Uterus (tissue), 4 donors: ENCODE measurements around the gene MAP4K4. TPM values are rescaled to one million over a fixed set of nuclear protein-coding genes. Genes with fewer than 3 reads are reported as not detected.
A peak's percentile ranks its signal among the peaks of the same experiment; 100 is the strongest.

Experiments used
- DNase-seq, 2 donors: peaks; one replicate each; pipeline ENCODE4 v3.0.0-alpha.2; 2019 to 2020
- H3K27ac ChIP-seq, 2 donors: fragments of 200-600 bp; sonication (generic); 1 replicate in 1 of 2; 2 replicates in 1 of 2; pipeline ENCODE4 v1.5.1; 2016 to 2018
- H3K27me3 ChIP-seq, 2 donors: fragments of 200-600 bp; sonication (generic); one replicate each; pipeline ENCODE4 v1.5.1; 2018 to 2019; ENCODE audit warnings: control low read depth in 1 of 2
- H3K36me3 ChIP-seq, 2 donors: fragments of 200-600 bp; sonication (generic); one replicate each; pipeline ENCODE4 v1.5.1; 2019; ENCODE audit warnings: control low read depth in 1 of 2
- H3K4me1 ChIP-seq, 2 donors: fragments of 200-600 bp; sonication (generic); one replicate each; pipeline ENCODE4 v1.5.1; 2018 to 2019; ENCODE audit warnings: control low read depth in 1 of 2
- H3K4me3 ChIP-seq, 2 donors: fragments of 200-600 bp; sonication (generic); 1 replicate in 1 of 2; 2 replicates in 1 of 2; pipeline ENCODE4 v1.5.1; 2018 to 2019; ENCODE audit warnings: mild to moderate bottlenecking in 1 of 2
- H3K9me3 ChIP-seq, 2 donors: fragments of 200-600 bp; sonication (generic); one replicate each; pipeline ENCODE4 v1.5.1; 2019; ENCODE audit warnings: control low read depth in 1 of 2
- POLR2A ChIP-seq, 2 donors: fragments of 450-650 bp; IDR thresholded peaks; one replicate each; pipeline ENCODE4 v1.6.1; 2016; ENCODE audit warnings: antibody characterized with exemption in 2 of 2, mild to moderate bottlenecking in 1 of 2, moderate library complexity in 1 of 2
- intact Hi-C: fragments of 100-400 bp; cut with DNase I; formaldehyde crosslinking; loops from one replicate; pipeline ENCODE4 v1.15.1; 2023; ENCODE audit warnings: low total_unique reads
- total RNA-seq, 4 donors: library from RNA; depleted of rRNA in 3 of 4; stranded (reverse); fragments of >200 nt in 3 of 4; gene quantifications; one replicate each; pipeline versions ENCODE4 v1.1.0 to v1.2.4, GENCODE V29; 2014 to 2023
- TF ChIP-seq, protein P1 (sequence below), 4 experiments: fragments of 200-600 bp in 2 of 4; fragments of 450-650 bp in 2 of 4; sonication (generic) in 2 of 4; IDR thresholded peaks; one replicate each; pipeline ENCODE4 v1.5.1; 2016 to 2019; ENCODE audit warnings: antibody characterized with exemption in 4 of 4, mild to moderate bottlenecking in 2 of 4, moderate library complexity in 1 of 4
- donor health status: DM: yes; HTN: yes; CAD: no.

The MAP4K4 gene
- total RNA-seq, 4 donors from 2014 or later = 17.9 to 87.2 (median 55.4) TPM

DNA sequence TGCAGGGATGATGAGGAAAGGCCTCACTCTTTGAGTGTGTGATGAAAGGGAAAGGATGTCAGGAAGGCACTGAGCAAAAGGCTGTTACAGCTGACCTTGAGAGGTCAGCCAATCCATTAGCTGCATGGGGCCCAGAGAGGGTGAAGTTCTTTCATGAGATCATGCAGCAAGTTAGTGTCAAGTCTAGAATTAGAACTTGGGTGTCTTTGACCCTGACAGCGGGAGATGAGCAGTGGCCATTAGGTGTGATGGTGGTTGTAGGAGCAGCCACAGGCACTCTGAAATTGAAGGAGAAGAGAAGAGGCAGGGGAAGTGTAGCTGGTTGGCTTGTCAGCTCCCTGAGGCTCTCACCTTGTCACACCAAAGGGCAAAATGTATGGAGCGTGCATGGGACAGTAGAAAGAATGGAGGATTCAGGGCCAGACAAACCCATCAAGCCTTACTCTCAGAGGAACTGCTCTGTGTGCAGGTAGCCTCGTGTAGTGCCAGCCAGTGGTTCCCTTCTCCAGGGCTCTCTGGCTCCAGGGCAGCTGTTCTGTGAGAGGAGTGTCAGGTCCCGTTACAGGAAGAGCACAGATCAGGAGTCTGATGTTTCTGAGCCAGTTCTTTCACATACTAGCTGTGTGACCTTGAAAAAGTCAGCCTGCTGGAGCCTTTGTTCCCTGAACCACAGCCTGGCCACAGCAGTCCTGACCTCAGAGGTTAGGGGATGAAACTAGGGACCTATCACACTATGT, 35.9 kb downstream of the MAP4K4 start:
- Histone ChIP-seq H3K9me3 (no peaks in the 10 kb centered on the region), H3K36me3 (no peaks in the 10 kb centered on the region), H3K4me1 (peaks cover 0 to 3% of the 10 kb centered on the region in 2 donors), H3K27ac (no peak overlapping the region), H3K27me3 (no peaks in the 10 kb centered on the region), H3K4me3 (no peak overlapping the region)
- TF ChIP-seq, protein P1, sequence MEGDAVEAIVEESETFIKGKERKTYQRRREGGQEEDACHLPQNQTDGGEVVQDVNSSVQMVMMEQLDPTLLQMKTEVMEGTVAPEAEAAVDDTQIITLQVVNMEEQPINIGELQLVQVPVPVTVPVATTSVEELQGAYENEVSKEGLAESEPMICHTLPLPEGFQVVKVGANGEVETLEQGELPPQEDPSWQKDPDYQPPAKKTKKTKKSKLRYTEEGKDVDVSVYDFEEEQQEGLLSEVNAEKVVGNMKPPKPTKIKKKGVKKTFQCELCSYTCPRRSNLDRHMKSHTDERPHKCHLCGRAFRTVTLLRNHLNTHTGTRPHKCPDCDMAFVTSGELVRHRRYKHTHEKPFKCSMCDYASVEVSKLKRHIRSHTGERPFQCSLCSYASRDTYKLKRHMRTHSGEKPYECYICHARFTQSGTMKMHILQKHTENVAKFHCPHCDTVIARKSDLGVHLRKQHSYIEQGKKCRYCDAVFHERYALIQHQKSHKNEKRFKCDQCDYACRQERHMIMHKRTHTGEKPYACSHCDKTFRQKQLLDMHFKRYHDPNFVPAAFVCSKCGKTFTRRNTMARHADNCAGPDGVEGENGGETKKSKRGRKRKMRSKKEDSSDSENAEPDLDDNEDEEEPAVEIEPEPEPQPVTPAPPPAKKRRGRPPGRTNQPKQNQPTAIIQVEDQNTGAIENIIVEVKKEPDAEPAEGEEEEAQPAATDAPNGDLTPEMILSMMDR (IDR thresholded peaks at IDR 0.05) = no peak
- TF ChIP-seq POLR2A (IDR thresholded peaks at IDR 0.05) = no peak
- DNase-seq = no peak
- intact Hi-C loops = no loop called here

DNA sequence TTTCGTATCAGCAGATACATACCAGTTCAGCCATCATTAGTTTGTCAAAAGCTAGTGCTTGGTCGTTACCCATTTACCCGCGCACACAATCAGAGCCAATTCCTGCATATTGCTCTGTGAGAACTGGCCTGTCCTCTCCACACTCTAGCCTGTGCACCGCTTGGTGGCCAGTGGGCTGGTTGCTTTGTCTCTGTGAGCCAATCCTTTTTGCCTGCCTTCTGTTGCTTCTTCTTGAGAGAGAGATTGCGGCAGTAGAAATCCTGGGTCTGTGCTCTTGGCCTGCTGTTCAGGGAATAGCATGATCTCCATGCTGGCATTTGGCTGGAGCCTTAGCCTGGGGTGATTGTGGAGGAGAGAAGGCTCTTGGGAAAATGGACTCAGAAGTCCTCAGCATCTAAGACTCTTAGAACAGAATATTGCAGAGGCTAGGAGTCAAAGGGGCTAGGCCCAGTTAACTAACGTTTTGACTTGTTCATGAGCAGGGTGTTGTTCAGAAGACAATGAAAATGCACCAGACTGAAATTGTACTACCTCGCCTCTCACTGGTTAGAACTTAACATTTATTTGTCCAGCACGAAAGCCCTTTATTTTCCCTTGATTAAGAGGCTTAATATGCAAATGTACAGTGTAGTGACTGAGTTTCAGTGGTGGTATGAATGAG, 37.1 kb downstream of the MAP4K4 start:
- Histone ChIP-seq H3K27me3 (no peaks in the 10 kb centered on the region), H3K9me3 (no peaks in the 10 kb centered on the region), H3K36me3 (no peaks in the 10 kb centered on the region), H3K27ac (no peak overlapping the region), H3K4me1 (peaks cover 0 to 3% of the 10 kb centered on the region in 2 donors), H3K4me3 (no peak overlapping the region)
- TF ChIP-seq POLR2A (IDR thresholded peaks at IDR 0.05) = no peak
- TF ChIP-seq, protein P1 (IDR thresholded peaks at IDR 0.05) = no peak
- intact Hi-C loops = no loop called here
- DNase-seq = no peak

DNA sequence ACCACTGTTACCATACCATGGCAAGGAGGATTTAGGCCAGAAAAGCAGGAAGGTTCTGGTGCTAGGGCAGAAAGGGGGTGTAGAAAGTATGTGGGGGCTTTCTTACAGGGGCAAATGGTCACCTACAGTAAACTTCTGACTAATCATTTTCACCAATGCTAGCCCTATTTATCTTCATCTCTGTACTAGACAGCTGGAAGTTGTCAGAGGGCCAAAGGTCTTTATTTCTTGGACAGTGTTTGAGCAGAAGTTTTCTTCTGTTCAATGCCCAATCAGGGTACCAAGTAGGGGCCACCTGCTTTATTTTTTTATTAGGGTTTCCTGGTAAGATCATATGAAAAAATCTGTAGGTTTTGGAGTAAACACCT, 37.6 kb downstream of the MAP4K4 start:
- TF ChIP-seq, protein P1 (IDR thresholded peaks at IDR 0.05) = no peak
- TF ChIP-seq POLR2A (IDR thresholded peaks at IDR 0.05) = no peak
- H3K27ac ChIP-seq = no peak overlapping the region

DNA sequence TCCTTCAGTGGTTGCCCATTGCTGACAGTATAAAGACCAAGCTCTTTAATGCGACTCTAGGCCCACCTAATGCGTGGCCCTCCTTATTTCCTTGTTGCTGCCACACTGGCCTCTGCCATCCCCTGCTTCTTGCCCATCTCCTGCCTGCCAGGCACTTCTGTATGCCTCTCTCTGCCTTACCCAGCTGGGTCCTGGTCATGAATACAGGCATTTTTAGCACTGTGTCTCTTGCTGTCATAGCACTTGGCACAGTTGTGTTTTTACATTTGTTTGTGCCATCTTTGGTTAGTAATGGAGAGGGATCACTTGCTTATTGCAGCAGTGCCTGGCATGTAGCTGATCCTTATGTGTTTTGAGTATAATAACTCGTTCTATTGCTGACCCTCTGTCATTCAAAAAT, 38.7 kb downstream of the MAP4K4 start:
- Histone ChIP-seq H3K4me1 (peaks cover 0 to 3% of the 10 kb centered on the region in 2 donors), H3K4me3 (no peak overlapping the region), H3K36me3 (no peaks in the 10 kb centered on the region), H3K27ac (peak overlapping the region in 1 of 2 donors; percentile 13), H3K27me3 (no peaks in the 10 kb centered on the region), H3K9me3 (no peaks in the 10 kb centered on the region)
- DNase-seq = no peak
- TF ChIP-seq, protein P1 (IDR thresholded peaks at IDR 0.05) = no peak
- TF ChIP-seq POLR2A (IDR thresholded peaks at IDR 0.05) = no peak
- intact Hi-C loops = no loop called here

More for the DNA sequence above, 37.6 kb downstream of the MAP4K4 start:
- Histone ChIP-seq H3K4me3 (no peak overlapping the region), H3K36me3 (no peaks in the 10 kb centered on the region), H3K4me1 (peaks cover 0 to 3% of the 10 kb centered on the region in 2 donors), H3K27me3 (no peaks in the 10 kb centered on the region), H3K9me3 (no peaks in the 10 kb centered on the region)
- DNase-seq = no peak
- intact Hi-C loops = no loop called here

DNA sequence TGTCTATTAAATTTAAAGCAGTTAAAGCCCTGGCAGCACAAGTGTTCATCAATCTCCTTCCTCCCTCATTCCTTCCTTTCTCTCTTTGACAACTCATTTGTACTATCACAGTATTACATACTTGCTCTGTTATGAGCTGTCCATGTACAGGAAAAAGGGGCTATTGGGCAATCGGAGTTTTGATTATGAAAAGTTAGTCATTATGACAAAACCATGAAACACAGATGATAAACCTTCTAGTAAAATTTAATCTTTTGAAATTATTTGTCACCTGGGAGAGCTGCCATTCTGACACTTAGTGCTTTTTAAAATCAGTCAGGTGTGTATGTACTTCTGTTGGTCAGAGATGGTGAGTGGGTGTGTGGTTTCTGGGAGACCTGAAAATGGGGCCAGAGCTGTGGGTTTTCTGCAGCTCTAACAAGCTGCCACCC, 39.4 kb downstream of the MAP4K4 start:
- DNase-seq = no peak
- Histone ChIP-seq H3K4me1 (peaks cover 0 to 6% of the 10 kb centered on the region in 2 donors), H3K9me3 (no peaks in the 10 kb centered on the region), H3K36me3 (no peaks in the 10 kb centered on the region), H3K27ac (peak overlapping the region in 1 of 2 donors; percentile 13), H3K27me3 (no peaks in the 10 kb centered on the region), H3K4me3 (no peak overlapping the region)
- TF ChIP-seq POLR2A (IDR thresholded peaks at IDR 0.05) = no peak
- TF ChIP-seq, protein P1 (IDR thresholded peaks at IDR 0.05) = no peak
- intact Hi-C loops = no loop called here
